HG02571 (cell line): ENCODE results near the gene TEX2.
"Not testable (repeated sequence)": the region's sequence is repeated elsewhere in the genome, so short reads cannot be mapped to it uniquely, and the experiment has no call there.

Source experiments
- ATAC-seq: cut with Tn5 transposase; IDR thresholded peaks from one replicate; pipeline ENCODE4 v1.9.1; 2021; ENCODE audit warnings: mild to moderate bottlenecking, moderate library complexity; ENCODE audit not compliant: unreplicated experiment

The TEX2 gene

GRCh38 chr17:64216000-64216337, 47.1 kb downstream of the TEX2 start:
- no peak for ATAC-seq

- no peak for ATAC-seq
Observed at GRCh38 chr17:64214950-64215349, 48.1 kb downstream of the TEX2 start.

- ATAC-seq, result no peak
Observed at GRCh38 chr17:64213995-64214811, 48.9 kb downstream of the TEX2 start.

- no peak for ATAC-seq
Observed at GRCh38 chr17:64212122-64212521, 50.9 kb downstream of the TEX2 start.

GRCh38 chr17:64209983-64210382, 53.1 kb downstream of the TEX2 start:
- no peak for ATAC-seq

GRCh38 chr17:64209356-64209941, 53.6 kb downstream of the TEX2 start:
- ATAC-seq, result no peak

GRCh38 chr17:64208656-64209055, 54.4 kb downstream of the TEX2 start:
- ATAC-seq, result not testable (repeated sequence)

GRCh38 chr17:64205804-64206203, 57.3 kb downstream of the TEX2 start:
- no peak for ATAC-seq

- no peak for ATAC-seq
Observed at GRCh38 chr17:64203630-64204029, 59.4 kb downstream of the TEX2 start.

GRCh38 chr17:64202683-64203344, 60.2 kb downstream of the TEX2 start:
- ATAC-seq, result no peak

- no peak for ATAC-seq
Observed at GRCh38 chr17:64200080-64201032, 62.7 kb downstream of the TEX2 start.

- ATAC-seq, result no peak
Observed at GRCh38 chr17:64198331-64199090, 64.5 kb downstream of the TEX2 start.

- ATAC-seq, result no peak
Observed at GRCh38 chr17:64196601-64197000, 66.5 kb downstream of the TEX2 start.

- no peak for ATAC-seq
Observed at GRCh38 chr17:64193561-64193960, 69.5 kb downstream of the TEX2 start.

GRCh38 chr17:64192589-64192988, 70.5 kb downstream of the TEX2 start:
- no peak for ATAC-seq

GRCh38 chr17:64190472-64190871, 72.6 kb downstream of the TEX2 start:
- no peak for ATAC-seq

- ATAC-seq, result no peak
Observed at GRCh38 chr17:64188088-64188487, 75.0 kb downstream of the TEX2 start.

GRCh38 chr17:64187093-64187895, 75.8 kb downstream of the TEX2 start:
- no peak for ATAC-seq
